HG03575 (cell line): Measurements from ENCODE around the gene ITCH.
"Not testable (repeated sequence)": the region's sequence is repeated elsewhere in the genome, so short reads cannot be mapped to it uniquely, and the experiment has no call there.

ENCODE experiments used
- ATAC-seq: cut with Tn5 transposase; IDR thresholded peaks from one replicate; pipeline ENCODE4 v1.9.1; 2021; ENCODE audit not compliant: unreplicated experiment, insufficient number of reproducible peaks, low FRiP score; ENCODE audit errors: extremely low read depth

ITCH gene

DNA sequence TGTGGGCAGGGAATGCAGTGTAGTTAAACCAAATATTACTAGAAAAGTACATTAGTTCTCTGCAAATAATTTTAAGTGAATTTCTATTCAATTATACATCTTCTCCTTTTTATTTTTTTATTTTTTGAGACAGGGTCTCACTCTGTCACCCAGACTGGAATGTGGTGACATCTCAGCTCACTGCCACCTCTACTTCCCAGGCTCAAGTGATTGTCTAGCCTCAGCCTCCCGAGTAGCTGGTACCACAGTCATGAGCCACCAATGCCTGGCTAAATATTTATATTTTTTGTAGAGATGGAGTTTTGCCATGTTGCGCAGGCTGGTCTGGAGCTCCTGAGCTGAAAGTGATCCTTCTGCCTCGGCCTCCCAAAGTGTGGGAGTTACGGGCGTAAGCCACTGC, 76.1 kb downstream of the ITCH start:
- no peak for ATAC-seq

DNA sequence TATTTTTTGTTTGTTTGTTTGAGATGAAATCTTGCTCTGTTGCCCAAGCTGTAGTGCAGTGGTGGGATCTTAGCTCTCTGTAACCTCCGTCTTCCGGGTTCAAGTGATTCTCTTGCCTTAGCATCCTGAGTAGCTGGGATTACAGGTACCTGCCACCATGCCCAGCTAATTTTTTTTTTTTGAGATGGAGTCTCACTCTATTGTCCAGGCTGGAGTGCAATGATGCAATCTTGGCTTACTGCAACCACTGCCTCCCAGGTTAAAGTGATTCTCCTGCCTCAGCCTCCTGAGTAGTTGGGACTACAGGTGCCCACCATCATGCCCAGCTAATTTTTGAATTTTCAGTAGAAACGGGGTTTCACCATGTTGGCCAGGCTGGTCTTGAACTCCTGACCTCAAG, 78.3 kb downstream of the ITCH start:
- ATAC-seq: not testable (repeated sequence)

DNA sequence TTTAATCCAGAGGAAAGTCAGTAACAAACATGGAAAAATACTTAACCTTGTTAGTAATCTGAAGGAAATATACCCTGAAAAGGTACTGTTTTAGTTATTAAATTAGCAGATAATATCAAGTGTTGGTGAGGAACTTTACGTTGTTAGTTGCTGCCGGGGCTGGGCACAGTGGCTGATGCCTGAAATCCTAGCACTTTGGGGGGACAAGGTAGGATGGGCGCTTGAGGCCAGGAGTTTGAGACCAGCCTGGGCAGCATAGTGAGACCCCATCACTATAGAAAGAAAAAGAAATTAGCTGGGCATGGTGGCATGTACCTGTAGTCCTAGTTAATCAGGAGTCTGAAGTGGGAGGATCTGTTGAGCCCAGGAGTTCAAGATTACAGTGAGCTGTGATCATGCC, 80.5 kb downstream of the ITCH start:
- no peak for ATAC-seq

DNA sequence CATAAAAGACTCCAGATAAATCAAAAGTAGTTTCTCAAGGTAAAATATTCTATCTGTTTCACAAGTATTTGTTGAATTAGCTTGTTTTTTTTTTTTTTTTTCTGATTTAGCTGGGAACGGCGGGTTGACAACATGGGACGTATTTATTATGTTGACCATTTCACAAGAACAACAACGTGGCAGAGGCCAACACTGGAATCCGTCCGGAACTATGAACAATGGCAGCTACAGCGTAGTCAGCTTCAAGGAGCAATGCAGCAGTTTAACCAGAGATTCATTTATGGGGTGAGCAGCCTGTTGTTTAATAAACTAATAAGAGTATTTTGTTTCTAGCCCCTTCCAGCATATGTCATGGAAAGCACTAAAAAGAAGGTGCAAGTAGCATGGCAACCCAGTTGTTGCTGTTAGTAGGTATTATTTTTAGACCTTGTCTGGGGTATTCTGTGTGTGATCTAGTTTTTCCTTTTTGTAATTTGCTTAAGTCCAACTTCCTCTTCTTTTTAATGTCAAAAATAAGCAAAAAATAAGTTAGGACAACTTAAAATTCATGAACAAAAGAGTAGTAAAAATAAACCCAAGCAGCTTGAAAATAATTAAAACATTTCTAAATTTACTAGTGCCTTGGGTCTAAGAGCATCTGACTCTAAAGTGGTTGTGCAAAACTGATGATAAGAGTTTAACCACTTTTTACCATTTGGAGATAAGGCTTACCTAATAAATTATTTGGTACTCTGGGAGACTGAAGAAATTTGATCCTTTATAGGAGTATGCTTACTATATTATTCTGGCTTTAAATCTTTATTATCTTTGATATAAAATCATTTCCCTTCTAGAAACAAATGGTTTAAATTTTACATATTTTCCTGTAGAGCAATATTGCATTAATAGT, 82.3 kb downstream of the ITCH start:
- no peak for ATAC-seq

DNA sequence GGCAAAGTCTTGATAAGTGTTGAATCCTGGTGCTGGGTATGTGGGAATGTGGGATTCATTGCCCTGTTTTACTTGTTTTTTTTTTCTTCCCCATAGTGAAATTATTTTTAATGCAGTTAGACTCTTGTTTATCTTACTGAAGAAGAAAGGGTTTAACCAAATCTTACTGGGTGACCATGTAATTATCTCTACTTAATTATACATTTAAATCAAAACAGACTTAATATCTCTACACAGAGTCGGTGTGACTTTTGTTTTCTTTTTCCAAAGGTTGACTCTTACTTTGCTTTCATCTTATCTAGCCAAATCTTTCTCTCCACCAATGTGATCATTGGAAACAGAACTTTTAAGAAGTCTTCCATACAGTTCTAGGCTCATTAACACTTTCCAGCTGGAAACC, 85.4 kb downstream of the ITCH start:
- no peak for ATAC-seq

DNA sequence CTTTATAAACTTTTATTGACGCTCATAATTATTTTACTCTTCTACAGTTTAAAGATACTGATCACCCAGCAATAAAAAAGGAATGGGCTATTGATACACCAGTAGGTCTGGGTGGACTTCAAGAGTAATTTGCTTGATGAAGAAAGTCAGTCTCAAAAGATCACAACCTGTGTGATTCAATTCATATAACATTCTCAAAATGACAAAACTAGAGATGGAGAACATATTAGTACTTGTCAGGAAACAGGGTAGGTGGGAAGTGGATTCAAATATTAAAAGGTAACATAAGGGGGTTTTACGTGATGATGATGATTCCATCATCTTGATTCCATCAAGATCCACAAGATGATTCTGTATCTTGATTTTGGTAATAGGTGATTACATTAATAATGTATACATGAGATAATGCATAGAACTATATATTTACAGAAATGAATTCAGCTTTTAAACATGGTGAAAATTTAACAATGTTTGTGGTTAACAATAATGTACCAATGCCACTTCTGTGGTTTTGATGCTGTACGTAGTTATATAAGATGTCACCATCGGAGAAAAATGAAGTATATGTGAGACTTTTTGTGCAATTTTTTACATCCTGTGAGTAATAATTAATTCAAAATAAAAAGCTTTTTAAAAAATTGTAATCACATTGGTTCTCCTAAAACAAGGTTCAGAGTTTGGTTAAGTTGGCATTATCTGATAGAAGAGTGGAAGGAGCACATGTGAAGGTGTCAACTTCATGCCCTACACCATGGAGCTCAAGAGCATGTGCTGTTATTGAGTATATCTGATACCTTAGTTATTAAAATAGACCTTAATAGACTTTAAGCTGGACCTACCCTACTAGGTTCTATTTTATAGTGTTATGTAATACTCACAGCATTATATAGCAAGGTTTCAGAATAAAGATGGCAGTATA, 86.9 kb downstream of the ITCH start:
- no peak for ATAC-seq

DNA sequence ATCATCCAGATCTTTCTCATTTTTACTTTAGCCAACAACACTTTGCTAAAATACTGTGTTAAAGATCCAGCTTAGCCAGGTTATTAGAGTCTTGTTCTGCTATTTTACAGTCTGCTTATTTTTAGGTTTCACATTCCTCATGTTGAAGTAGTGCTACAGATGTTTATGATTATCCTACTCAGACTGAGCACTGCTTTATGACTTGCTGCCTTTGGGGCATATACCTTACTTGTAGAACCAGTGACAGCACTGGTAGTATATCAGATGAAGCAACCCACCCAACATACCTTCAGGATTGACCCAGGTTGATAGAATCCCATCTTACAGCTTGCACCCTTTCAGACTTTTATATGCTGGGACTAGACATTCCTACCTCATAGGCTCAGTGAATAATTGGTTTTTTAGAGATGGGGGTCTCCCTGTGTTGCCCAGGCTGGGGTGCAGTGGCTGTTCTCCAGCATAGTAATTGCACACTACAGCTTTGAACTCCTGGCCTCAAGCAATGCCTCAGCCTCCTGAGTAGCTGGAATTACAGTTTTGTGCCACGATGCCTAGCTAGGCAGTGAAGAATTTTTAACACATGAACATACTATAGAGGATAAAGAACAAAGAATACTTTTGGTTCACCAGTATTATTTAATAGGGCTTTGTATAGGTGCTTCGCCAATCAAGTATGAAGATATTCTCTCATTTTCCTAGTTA, 89.4 kb downstream of the ITCH start:
- no peak for ATAC-seq

DNA sequence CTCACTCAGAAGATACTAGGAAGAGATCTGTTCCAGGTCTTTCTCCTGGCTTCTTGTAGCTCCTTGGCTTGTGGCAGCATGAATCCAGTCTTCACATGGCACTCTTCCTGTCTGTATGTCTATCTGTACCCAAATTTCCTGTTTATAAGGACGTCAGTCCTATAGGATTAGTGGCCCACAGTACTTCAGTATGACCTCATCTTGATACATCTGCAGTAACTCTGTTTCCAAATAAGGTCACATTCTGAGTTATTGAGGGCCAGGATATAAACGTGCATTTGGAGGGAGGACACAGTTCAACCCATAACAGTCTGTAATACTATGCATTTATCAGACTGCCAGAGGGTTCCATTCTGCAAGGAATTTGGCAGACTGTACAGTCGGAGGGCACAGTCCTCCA, 95.6 kb downstream of the ITCH start:
- no peak for ATAC-seq

DNA sequence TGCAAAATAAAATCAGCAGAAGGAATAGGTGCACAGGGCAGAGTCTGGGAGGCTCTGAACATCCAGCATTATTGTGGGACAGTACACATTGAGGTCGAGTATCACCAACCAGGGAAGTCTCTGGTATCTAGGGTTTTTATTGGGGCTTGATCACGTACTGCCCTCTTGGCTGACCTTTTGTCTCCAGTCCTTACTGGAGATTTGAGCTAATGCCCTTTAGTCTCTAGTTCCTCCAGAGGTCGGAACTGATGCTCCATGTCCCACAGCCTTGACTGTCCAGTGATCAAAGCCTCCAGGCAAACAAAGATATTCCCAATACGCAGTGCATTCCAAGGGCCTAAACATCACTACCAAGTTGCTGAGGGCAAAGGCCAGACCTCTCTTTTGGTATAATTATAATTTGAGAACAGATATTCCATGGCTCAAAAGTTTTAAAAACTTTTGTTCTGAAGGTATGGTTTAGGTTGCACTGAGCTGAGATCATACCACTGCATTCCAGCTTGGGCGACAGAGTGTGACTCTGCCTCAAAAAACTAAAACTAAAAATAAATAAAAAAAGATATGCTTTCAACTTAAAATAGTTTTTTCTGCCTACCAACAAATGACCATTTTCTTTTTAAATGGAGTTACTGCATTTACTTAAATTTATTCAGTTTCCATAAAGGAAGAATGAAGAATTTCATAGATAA, 96.3 kb downstream of the ITCH start:
- ATAC-seq: no peak

DNA sequence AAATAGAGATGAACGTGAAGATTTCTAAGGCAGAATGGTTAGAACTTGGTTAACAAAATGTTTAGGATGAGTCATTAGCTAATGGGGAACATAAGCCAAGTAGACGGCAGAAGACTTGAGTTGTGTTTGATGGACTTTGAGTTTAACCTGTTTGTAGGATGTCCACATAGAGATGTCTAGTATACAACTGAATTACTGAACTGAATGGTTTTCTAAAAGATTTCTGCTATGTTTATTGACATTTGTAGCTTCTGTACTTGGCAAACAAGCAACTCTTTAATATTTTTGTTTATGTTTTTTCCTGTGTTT, 98.7 kb downstream of the ITCH start:
- ATAC-seq: no peak

DNA sequence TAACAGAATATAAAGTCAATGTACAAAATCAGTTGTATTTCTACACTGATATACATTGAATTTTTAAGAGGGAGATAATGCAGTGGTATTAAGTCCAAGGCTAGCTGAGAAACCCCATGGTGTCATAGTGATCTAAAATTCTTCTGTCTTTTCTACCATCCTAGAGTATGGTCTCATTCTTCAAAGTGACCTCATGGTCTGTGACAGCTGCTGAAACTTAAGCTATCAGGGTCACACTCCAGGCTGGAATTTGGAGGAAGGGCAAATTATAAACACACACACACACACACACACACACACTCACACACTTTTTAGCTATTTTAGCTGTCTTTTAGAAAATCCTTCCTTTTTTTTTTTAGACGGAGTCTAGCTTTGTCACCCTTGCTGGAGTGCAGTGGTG, 105.9 kb downstream of the ITCH start:
- ATAC-seq: no peak

DNA sequence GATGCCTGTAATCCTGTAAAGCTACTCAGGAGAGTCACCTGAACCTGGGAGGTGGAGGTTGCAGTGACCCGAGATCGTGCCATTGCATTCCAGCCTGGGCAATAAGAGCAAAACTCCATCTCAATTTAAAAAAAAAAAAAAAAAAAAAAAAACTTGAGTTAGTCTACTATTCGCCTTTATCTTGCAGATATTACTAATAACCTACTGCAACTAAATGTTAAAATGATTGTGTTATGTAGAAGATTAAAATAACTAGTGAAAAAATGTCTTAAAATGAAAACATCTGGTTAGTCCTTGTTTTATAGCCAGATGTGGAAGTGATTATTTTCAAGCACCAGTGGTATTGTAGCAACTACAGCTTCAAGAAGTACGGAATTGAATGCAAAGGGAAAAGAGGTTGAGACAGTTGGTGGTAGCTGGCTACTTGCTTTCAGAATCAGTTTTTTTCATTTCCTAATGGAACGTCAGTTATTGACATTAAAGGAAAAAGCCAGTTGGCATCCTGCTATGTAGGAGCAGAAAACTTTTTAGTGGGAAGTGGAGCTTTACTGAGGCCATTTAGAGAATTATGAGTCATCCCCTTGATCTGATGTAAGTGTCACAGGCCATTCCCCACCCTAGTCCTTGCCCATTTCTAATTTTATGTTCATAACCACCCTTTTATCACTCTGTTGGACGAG, 109.3 kb downstream of the ITCH start:
- ATAC-seq: no peak

DNA sequence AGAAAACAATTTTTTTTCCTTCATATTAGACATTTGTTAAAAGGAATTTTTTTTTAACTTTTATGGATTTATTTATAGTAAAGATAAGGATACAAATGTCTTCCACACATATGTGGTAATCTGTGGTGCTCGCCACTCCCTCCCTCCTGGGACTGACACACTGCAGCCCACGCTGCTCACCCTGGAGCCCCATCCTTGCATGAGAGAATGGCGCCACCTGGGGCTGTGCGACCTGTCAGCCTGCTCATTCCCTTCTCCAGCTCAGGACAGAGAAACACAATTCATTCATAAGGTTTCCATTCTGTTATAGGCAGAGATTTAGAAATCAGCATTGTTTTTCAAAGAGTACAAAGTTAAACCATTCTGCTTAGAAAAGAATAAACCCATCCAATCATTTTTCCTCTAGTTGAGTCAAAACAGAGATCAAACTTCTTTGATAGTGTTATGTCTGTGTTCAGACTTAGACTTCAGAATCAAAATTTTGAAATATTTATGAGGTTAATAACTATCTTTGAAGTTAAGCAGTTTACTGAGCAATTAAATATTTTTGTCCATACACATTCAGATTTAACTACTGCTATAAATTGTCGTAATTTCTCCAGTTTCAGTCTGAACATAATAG, 110.3 kb downstream of the ITCH start:
- ATAC-seq: no peak

DNA sequence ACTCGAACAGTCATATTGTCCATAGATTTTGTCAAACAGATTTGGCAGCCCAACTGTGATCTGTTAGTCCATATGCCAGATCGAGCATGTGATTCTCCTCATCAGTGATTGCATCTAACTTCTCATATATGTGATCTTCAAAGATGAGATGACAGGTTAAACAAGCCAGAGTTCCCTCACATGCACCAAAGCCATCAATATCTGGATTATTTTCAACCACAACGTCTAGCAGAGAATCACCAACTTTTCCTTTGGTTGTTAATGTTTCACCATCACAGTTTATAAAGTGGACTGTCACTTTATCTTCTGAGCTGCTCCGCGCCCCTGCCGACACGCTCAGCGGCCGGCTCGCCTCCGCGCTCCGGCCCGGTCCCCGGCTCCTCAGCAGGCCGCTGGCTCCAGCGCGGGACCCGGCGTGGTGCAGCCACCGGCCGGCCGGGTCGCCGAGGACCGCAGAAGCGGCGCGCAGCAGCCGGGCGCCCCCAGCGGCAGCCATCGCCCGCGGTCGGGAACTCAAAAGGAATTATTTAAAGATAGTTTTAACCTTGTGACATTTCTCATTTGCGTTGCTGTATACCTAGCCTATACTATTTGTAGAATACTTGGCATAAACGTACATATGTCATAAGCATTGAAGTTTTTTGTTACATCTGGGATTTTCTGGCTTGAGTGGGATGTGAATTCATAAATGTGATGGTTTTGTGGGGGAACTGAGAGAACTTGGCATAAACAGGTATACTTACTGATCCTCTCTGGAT, 113.1 kb downstream of the ITCH start:
- ATAC-seq: no peak

DNA sequence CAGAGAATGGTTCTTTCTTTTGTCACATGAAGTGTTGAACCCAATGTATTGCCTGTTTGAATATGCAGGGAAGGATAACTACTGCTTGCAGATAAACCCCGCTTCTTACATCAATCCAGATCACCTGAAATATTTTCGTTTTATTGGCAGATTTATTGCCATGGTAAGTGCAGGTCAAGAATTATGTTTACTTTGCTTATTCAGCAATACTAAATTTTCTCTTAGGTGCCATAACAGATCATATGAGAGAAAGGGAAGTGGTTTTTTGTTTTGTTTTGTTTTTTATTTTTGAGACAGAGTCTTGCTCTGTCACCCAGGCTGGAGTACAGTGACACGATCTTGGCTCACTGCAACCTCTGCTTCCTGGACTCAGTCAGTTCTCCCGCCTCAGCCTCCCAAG, 116.6 kb downstream of the ITCH start:
- ATAC-seq: no peak

DNA sequence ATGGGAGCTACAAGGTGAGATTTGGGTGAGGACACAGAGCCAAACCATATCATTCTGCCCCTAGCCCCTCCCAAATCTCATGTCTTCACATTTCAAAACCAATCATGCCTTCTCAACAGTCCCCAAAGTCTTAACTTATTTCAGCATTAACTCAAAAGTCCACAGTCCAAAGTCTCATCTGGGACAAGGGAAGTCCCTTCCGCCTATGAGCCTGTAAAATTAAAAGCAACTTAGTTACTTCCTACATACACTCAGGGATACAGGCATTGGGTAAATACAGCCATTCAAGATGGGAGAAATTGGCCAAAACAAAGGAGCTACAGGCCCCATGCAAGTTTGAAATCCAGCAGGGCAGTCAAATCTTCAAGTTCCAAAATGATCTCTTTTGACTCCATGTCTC, 119.1 kb downstream of the ITCH start:
- not testable (repeated sequence) for ATAC-seq

DNA sequence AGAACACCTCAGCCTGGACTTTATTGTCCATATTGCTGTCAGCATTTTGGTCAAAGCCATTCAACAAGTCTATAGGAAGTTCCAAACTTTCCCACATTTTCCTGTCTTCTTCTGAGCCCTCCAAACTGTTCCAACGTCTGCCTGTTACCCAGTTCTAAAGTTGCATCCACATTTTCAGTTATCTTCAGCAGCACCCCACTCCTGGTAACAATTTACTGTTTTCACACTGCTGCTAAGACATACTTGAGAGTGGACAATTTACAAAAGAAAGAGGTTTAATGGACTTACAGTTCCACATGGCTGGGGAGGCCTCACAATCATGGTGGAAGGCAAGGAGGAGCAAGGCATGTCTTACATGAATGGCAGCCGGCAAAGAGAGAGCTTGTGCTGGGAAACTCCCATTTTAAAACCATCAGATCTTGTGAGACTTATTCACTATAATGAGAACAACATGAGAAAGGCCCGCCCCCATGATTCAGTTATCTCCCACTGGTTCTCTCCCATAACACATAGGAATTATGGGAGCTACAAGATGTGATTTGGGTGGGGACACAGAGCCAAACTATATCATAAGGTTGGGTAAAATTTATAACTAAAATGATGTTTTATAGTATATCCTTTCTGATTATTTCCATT, 120.6 kb downstream of the ITCH start:
- not testable (repeated sequence) for ATAC-seq
